GM19099 (cell line): Measurements from ENCODE around the gene MARK2.

Experiments
- POLR2A ChIP-seq: IDR thresholded peaks from 3 replicates; pipeline ENCODE4 v1.6.1; 2011; ENCODE audit warnings: low read depth; ENCODE audit not compliant: insufficient read length; ENCODE audit errors: extremely low read depth

MARK2 gene

DNA sequence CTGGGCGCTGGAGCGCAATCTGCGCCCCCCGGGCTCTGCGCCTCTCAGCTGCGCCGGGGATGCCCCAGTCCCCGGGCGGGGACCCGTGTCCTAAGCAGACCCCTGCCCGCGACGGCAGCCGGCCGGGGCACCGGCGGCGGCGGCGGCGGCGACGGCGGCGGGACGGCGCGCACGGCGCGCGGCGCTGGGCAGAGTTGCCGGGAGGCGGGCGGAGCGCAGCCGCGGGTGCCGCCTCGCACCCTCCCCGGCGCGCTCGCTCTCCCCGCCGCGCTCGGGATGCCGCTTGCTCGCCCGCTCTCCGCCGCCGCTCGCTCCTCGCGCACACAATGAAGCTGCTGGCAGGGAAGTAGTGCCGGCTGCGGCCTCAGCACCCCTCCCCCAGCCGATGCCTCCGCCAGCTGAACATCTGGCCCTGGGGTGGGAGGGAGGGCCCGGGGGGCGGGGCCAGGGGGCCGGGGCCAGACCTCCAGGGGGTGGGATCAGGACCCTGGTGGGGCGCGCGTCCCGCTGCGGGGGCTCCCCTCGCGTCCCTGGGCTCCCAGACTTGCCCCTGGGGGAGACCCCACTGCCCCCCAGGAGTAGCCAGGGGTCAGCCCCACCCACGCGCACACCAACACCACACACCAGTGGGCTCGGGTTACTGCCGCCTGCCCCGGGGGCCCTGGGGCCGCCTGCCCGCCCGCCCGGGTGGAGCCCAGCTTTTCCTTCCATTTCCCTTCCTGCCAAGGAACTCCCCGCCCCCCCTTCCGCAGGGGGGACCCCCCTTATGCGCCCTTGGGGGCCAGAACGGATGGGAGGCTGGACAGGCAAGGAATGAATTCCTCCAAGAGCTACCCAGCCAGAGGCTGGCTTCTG, 78.2 kb downstream of the MARK2 start, which contains the start of gene RCOR2:
TSS of gene RCOR2 (minus strand) at position 328 of the 855 bp plus-strand sequence. CDS start 708 bp downstream, outside the sequence.
- peak; percentile 41 for TF ChIP-seq POLR2A

DNA sequence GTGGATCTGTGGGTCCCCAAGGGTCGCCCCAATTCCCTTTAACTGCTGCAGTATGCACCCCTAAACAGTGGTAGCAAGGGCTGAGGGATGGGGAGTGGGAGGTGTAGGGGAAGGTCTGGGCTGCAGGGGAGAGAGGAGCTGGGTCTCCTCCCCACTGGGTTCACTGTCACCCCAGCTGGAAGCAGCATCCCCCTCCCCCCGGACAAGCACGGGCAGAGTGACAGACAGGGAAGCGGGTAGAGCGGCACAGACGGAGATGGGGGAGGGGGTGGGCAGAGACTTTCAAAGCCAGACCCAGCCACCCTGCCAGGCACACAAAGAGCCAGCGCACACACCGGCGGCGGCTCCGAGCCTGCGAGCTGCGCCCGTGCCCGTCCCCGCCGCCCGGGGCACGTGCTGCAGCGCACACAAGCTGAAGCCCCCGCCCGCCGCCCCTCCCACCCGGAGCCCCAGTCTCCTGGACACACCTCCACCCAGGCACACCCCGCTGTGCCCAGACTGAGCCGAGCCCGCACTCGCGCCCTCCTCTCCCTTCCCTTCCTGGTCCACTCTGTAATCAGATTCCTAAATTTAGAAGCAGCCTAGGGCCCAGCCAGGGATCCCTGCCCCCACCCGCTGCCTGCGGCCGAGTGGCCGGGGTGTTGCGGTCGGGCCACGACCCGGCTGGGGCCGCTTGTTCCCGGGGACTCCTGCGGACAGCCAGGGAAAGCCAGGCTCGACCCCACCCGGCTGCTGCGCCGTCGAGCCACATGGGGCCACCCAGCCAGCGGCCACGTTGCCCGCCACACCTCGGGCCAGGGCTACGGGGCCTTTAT, 79.0 kb downstream of the MARK2 start:
- no peak for TF ChIP-seq POLR2A

GRCh38 chr11:63918507-63919191, 79.7 kb downstream of the MARK2 start:
- no peak for TF ChIP-seq POLR2A

- no peak for TF ChIP-seq POLR2A
Measured at GRCh38 chr11:63919267-63920125, 80.6 kb downstream of the MARK2 start.

- TF ChIP-seq POLR2A, result no peak
Measured at GRCh38 chr11:63920126-63920938, 81.4 kb downstream of the MARK2 start.

- TF ChIP-seq POLR2A, result no peak
Measured at GRCh38 chr11:63920939-63921417, 82.1 kb downstream of the MARK2 start.

DNA sequence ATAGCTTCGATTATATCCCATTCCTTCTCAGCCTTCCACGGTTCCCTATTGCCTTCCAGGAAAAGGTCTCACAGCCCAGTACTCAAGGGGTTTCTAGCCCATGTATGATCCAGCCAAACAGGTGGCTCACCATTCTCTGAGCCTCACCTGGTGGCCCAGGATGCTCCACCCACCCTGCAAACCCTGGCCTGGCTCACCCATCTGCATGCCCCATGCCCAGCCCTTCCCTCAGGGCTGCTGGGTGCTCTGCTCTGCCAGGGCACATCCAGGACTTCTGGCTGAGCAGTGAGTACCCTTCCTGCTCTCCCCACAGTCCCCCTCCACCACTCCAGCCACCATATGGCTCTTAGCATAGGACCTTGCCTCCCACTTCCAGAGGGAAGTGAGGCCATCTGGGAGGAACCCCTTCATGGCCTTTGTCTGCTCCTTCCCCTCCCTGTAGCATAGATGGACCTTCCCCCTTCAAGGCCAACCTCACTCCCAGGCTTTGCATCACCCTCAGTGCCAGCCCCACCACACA, 83.8 kb downstream of the MARK2 start:
- no peak for TF ChIP-seq POLR2A

DNA sequence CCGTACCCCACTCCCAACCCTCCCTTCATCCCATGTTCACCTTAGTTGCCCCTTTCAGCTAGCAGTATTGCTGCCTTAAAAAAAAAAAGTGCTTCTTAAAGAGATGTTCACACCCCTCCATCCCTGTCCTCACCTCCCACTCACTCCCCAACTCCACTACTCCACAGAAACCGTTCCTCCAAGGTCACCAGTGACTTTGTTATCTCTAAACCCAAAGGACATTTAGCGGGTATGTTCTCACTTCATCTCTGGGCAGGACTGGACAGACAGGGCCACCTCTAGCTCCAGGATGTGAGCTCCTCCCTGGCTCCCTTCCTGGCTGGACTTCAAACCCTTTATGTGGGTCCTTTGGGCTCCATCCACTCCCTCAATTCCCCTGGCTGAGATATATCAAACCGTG, 84.4 kb downstream of the MARK2 start:
- no peak for TF ChIP-seq POLR2A

DNA sequence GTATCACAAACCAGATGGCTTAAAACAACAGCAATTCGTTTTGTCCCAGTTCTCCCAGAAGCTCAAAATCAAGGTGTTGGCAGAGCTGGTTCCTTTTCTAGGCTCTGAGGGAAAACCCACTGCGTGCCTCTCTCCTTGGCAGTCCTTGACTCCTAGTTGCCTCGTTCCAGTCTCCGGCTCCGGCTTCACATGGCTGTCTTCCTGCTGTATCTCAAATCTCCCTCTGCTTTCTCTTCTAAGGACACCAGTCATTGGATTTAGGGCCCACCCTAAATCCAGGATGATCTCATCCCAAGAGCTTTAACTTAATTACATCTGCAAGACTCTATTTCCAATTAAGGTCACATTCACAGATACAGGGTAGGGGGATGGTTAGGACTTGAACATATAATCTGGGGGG, 90.7 kb downstream of the MARK2 start:
- TF ChIP-seq POLR2A, result no peak

DNA sequence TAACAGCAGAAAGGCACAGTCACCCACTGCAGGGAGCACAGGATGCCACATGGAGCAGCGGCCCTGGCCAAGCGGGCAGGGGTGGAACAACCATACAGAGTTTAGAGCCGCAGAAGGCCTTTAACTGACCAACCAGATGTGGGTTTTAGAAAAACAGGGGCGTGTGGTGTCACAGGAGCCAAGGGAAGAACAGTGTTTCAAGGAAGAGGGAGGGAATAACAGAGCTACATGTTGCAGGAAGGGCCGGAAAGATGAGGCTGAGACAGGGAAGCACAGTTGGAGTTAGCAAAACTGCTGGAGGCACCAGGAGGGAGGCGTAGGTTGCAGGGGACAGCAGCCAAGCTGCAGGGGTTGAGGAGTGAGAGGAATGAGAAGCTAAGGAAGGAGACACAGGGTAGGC, 92.1 kb downstream of the MARK2 start:
- no peak for TF ChIP-seq POLR2A

DNA sequence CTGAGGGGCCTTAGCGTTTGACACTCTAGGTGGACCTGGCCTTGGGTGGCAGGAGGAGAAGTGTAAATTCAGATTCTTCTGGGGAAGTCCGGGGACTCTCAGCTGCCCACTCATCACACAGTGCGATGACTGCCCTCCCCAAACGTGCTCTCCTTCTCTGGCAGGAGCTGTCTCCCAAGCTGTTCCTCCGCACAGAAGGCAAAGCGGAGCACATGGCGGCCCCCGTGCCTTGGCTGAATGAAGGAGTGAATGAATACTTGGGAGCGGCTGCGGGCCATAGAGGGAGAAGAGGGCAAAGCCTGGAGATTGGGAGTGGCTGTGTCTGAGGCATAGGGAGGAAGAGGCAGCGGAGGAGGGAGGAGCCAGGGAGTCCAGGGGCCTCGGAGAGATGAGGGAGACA, 93.0 kb downstream of the MARK2 start:
- TF ChIP-seq POLR2A, result no peak

DNA sequence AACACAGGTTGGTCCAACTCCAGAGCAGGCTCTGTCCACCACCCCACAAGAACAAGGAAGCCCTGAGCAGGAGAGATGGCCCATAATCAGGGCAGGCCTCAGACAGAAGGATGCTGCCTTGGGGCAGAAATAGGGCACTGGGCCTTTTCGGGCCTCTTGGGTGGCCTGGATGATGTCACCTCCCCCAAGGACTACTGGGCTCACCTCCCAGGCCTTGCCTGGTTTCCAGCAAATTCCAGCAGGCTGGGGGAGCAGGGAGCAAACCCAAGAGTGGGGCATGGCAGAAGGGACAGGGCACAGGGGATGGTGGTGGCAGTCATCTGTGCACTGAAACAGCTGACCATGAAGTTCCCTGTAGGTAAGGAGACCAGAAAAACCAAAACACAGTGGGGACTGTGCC, 94.5 kb downstream of the MARK2 start:
- no peak for TF ChIP-seq POLR2A
